Progenitor cell of endocrine pancreas (in vitro differentiated cells): ENCODE measurements around the gene EEFSEC. TPM values are rescaled to one million over a fixed set of nuclear protein-coding genes. Genes with fewer than 3 reads are reported as not detected.
A peak's percentile ranks its signal among the peaks of the same experiment; 100 is the strongest.

Source experiments
- DNase-seq: peaks from one replicate; pipeline ENCODE4 v3.0.0; 2021; ENCODE audit warnings: low spot score; ENCODE audit not compliant: unreplicated experiment
- H3K27ac Mint-ChIP-seq: 2 replicates; pipeline ENCODE4 v1.8.0; 2021; ENCODE audit warnings: mild to moderate bottlenecking, moderate library complexity, mixed read lengths
- H3K27me3 Mint-ChIP-seq: 2 replicates; pipeline ENCODE4 v1.8.0; 2021; ENCODE audit warnings: mixed read lengths
- H3K36me3 Mint-ChIP-seq: 2 replicates; pipeline ENCODE4 v1.8.0; 2022; ENCODE audit warnings: mixed read lengths; ENCODE audit not compliant: insufficient read depth
- H3K4me1 Mint-ChIP-seq: 2 replicates; pipeline ENCODE4 v1.8.0; 2021; ENCODE audit warnings: low read depth, mixed read lengths
- H3K4me3 Mint-ChIP-seq: 2 replicates; pipeline ENCODE4 v1.8.0; 2021; ENCODE audit warnings: low read depth, mild to moderate bottlenecking, moderate library complexity, mixed read lengths
- H3K9me3 Mint-ChIP-seq: 2 replicates; pipeline ENCODE4 v1.8.0; 2021; ENCODE audit warnings: low read depth, mixed read lengths
- CTCF ChIP-seq: fragments of 200-600 bp; sonication (generic); IDR thresholded peaks from one replicate; pipeline ENCODE4 v1.5.0; 2021; ENCODE audit warnings: antibody characterized with exemption, mild to moderate bottlenecking; ENCODE audit not compliant: unreplicated experiment
- total RNA-seq: library from RNA; stranded (reverse); gene quantifications from 2 replicates; pipeline ENCODE4 v1.2.1, GENCODE V29; 2021

The EEFSEC gene
- total RNA-seq, 1 donor from 2014 or later = 11.8 TPM

GRCh38 chr3:128343287-128344051, 190.2 kb downstream of the EEFSEC start:
- peaks cover 30% of the 10 kb centered on the region for H3K4me1 Mint-ChIP-seq
- no peaks in the 10 kb centered on the region for H3K9me3 Mint-ChIP-seq
- H3K4me3 Mint-ChIP-seq = no peak overlapping the region
- H3K36me3 Mint-ChIP-seq = peaks cover 2% of the 10 kb centered on the region
- H3K27ac Mint-ChIP-seq = peak overlapping the region; percentile 85
- H3K27me3 Mint-ChIP-seq = peaks cover 3% of the 10 kb centered on the region
- no peak for DNase-seq
- TF ChIP-seq CTCF = no peak

- no peak for TF ChIP-seq CTCF
- no peak overlapping the region for H3K4me3 Mint-ChIP-seq
- no peaks in the 10 kb centered on the region for H3K9me3 Mint-ChIP-seq
- peak overlapping the region; percentile 85 for H3K27ac Mint-ChIP-seq
- DNase-seq = no peak
- H3K4me1 Mint-ChIP-seq = peaks cover 27% of the 10 kb centered on the region
- H3K27me3 Mint-ChIP-seq = peaks cover 3% of the 10 kb centered on the region
- H3K36me3 Mint-ChIP-seq = peaks cover 2% of the 10 kb centered on the region
These were observed 190.9 kb downstream of the EEFSEC start for GRCh38 chr3:128344052-128344735.

- Mint-ChIP-seq H3K4me3 (no peak overlapping the region), H3K36me3 (peaks cover 2% of the 10 kb centered on the region), H3K27ac (no peak overlapping the region), H3K9me3 (no peaks in the 10 kb centered on the region), H3K4me1 (peaks cover 18% of the 10 kb centered on the region), H3K27me3 (peaks cover 3% of the 10 kb centered on the region)
- no peak for DNase-seq
- no peak for TF ChIP-seq CTCF
These were observed 191.9 kb downstream of the EEFSEC start for GRCh38 chr3:128345196-128345595.

GRCh38 chr3:128346562-128346961, 193.3 kb downstream of the EEFSEC start:
- Mint-ChIP-seq H3K9me3 (no peaks in the 10 kb centered on the region), H3K4me3 (no peak overlapping the region), H3K36me3 (no peaks in the 10 kb centered on the region), H3K27me3 (peaks cover 5% of the 10 kb centered on the region), H3K27ac (no peak overlapping the region), H3K4me1 (peaks cover 15% of the 10 kb centered on the region)
- TF ChIP-seq CTCF = no peak
- no peak for DNase-seq

- Mint-ChIP-seq H3K4me1 (peaks cover 15% of the 10 kb centered on the region), H3K27me3 (peaks cover 5% of the 10 kb centered on the region), H3K9me3 (no peaks in the 10 kb centered on the region), H3K27ac (no peak overlapping the region), H3K36me3 (no peaks in the 10 kb centered on the region), H3K4me3 (no peak overlapping the region)
- no peak for DNase-seq
- no peak for TF ChIP-seq CTCF
These were observed 194.0 kb downstream of the EEFSEC start for GRCh38 chr3:128347282-128347681.
